Parathyroid adenoma (tissue), 2 donors: Measurements from ENCODE around the gene PTPRF.

ENCODE experiments used
- H2AFZ ChIP-seq: fragments of 300-600 bp; sonication (generic); one replicate; pipeline ENCODE4 v1.7.0; 2017; ENCODE audit warnings: antibody characterized with exemption, mild to moderate bottlenecking
- H3K27ac ChIP-seq: fragments of 300-600 bp; sonication (generic); one replicate; pipeline ENCODE4 v1.7.0; 2017
- H3K27me3 ChIP-seq: fragments of 300-600 bp; sonication (generic); one replicate; pipeline ENCODE4 v1.7.0; 2017; ENCODE audit warnings: low read length; ENCODE audit not compliant: control insufficient read depth, insufficient read depth
- H3K36me3 ChIP-seq: fragments of 300-600 bp; sonication (generic); one replicate; pipeline ENCODE4 v1.7.0; 2017; ENCODE audit warnings: low read length; ENCODE audit not compliant: control insufficient read depth, insufficient read depth
- H3K4me1 ChIP-seq: fragments of 300-600 bp; sonication (generic); one replicate; pipeline ENCODE4 v1.7.0; 2017; ENCODE audit warnings: control low read depth
- H3K4me2 ChIP-seq: fragments of 300-600 bp; sonication (generic); one replicate; pipeline ENCODE4 v1.7.0; 2017; ENCODE audit warnings: low read length
- H3K4me3 ChIP-seq: fragments of 300-600 bp; sonication (generic); one replicate; pipeline ENCODE4 v1.7.0; 2017; ENCODE audit warnings: low read depth, low read length
- H3K79me2 ChIP-seq: fragments of 300-600 bp; sonication (generic); one replicate; pipeline ENCODE4 v1.7.0; 2017; ENCODE audit warnings: control low read depth
- H3K9ac ChIP-seq: fragments of 300-600 bp; sonication (generic); one replicate; pipeline ENCODE4 v1.7.0; 2017; ENCODE audit warnings: mild to moderate bottlenecking
- H3K9me3 ChIP-seq: fragments of 300-600 bp; sonication (generic); one replicate; pipeline ENCODE4 v1.7.0; 2017; ENCODE audit warnings: low read length; ENCODE audit not compliant: control insufficient read depth
- TF ChIP-seq, protein P1 (sequence below): fragments of 300-600 bp; sonication (generic); IDR thresholded peaks from one replicate; pipeline ENCODE4 v1.7.0; 2017; ENCODE audit warnings: antibody characterized with exemption, mild to moderate bottlenecking
- donor health status: primary hyperparathyroidism.

PTPRF gene

DNA sequence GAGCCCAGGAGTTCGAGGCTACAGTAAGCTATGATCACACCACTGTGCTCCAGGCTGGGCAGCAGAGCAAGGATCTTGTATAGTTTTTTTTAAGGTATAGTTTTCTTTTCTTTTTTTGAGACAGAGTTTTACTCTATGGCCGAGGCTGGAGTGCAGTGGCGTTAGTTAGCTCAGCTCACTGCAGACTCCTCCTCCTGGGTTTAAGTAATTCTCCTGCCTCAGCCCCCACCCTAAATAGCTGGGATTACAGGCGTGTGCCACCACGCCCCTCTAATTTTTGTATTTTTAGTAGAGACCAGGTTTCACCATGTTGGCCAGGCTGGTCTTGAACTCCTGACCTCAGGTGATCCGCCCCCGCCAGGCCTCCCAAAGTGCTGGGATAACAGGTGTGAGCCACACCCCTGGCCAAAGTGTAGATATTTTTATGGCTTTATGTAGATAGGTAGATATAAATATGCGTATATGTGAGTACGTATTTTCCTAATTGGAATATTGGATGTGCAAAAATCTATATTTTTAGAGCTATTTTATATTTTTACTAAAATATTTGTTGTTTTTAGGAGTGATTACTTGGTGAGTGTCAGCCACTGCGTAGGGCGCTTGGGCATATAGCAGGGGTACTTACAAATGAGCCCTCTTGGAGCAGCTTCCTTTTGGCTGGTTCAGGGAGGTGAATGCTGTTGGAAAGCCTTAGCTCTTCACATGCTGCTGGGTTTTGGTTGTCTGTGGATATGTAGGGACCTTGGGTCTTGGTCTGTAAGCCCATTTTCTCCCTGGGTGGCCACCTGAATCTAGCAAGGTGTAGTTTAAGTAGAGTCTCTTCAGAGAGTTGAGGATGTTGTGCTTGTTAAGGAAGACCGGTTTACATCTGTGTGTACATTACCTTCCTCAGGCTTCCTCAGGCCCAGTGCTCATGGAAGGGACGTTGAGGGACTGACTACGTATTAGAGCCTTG, 128.8 kb downstream of the PTPRF start:
- H3K27me3 ChIP-seq: no peaks in the 10 kb centered on the region
- no peak overlapping the region for H3K27ac ChIP-seq
- no peak overlapping the region for H3K4me2 ChIP-seq
- no peaks in the 10 kb centered on the region for H3K36me3 ChIP-seq
- no peaks in the 10 kb centered on the region for H3K4me1 ChIP-seq
- H2AFZ ChIP-seq: no peak overlapping the region
- no peaks in the 10 kb centered on the region for H3K9me3 ChIP-seq
- peaks cover 13% of the 10 kb centered on the region for H3K79me2 ChIP-seq
- TF ChIP-seq, protein P1, sequence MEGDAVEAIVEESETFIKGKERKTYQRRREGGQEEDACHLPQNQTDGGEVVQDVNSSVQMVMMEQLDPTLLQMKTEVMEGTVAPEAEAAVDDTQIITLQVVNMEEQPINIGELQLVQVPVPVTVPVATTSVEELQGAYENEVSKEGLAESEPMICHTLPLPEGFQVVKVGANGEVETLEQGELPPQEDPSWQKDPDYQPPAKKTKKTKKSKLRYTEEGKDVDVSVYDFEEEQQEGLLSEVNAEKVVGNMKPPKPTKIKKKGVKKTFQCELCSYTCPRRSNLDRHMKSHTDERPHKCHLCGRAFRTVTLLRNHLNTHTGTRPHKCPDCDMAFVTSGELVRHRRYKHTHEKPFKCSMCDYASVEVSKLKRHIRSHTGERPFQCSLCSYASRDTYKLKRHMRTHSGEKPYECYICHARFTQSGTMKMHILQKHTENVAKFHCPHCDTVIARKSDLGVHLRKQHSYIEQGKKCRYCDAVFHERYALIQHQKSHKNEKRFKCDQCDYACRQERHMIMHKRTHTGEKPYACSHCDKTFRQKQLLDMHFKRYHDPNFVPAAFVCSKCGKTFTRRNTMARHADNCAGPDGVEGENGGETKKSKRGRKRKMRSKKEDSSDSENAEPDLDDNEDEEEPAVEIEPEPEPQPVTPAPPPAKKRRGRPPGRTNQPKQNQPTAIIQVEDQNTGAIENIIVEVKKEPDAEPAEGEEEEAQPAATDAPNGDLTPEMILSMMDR: no peak
- no peak overlapping the region for H3K4me3 ChIP-seq
- H3K9ac ChIP-seq: no peak overlapping the region

GRCh38 chr1:43660355-43660754, 129.7 kb downstream of the PTPRF start:
- no peak overlapping the region for H3K4me3 ChIP-seq
- peaks cover 13% of the 10 kb centered on the region for H3K79me2 ChIP-seq
- no peaks in the 10 kb centered on the region for H3K27me3 ChIP-seq
- H3K4me1 ChIP-seq: no peaks in the 10 kb centered on the region
- no peak overlapping the region for H3K9ac ChIP-seq
- TF ChIP-seq, protein P1: no peak
- no peaks in the 10 kb centered on the region for H3K9me3 ChIP-seq
- no peak overlapping the region for H3K27ac ChIP-seq
- no peak overlapping the region for H3K4me2 ChIP-seq
- H3K36me3 ChIP-seq: no peaks in the 10 kb centered on the region
- no peak overlapping the region for H2AFZ ChIP-seq

- Histone ChIP-seq H3K4me2 (no peak overlapping the region), H3K9me3 (no peaks in the 10 kb centered on the region), H3K27ac (no peak overlapping the region), H3K9ac (no peak overlapping the region), H3K27me3 (no peaks in the 10 kb centered on the region), H3K36me3 (no peaks in the 10 kb centered on the region), H3K79me2 (peaks cover 15% of the 10 kb centered on the region), H2AFZ (no peak overlapping the region), H3K4me3 (no peak overlapping the region), H3K4me1 (no peaks in the 10 kb centered on the region)
- TF ChIP-seq, protein P1: no peak
Observed at GRCh38 chr1:43664369-43664768, 133.7 kb downstream of the PTPRF start.

DNA sequence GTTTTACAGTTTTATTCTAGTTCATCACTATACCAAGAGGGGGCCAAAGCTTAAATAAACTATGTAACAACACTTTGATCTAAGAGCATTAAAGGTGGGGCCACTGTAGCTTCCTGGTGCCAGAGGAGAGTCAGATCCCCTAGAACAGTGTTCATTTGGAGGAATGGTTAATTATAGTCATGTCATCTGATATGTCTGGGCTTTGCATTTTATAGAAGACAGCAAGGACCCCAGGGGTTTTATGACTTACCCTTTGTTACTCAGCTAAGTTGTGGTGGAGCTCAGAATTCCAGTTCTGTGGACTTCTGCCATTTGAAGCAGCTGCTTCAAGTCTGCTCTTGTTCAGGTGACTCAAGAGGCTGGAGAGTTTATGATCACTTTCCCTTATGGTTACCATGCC, 135.9 kb downstream of the PTPRF start:
- H3K4me3 ChIP-seq: no peak overlapping the region
- TF ChIP-seq, protein P1: no peak
- no peak overlapping the region for H3K4me2 ChIP-seq
- no peaks in the 10 kb centered on the region for H3K4me1 ChIP-seq
- H3K79me2 ChIP-seq: peaks cover 10% of the 10 kb centered on the region
- no peak overlapping the region for H3K27ac ChIP-seq
- H3K9ac ChIP-seq: no peak overlapping the region
- H3K27me3 ChIP-seq: no peaks in the 10 kb centered on the region
- no peaks in the 10 kb centered on the region for H3K36me3 ChIP-seq
- no peak overlapping the region for H2AFZ ChIP-seq
- no peaks in the 10 kb centered on the region for H3K9me3 ChIP-seq
